ENCODE measurements around the gene TMEM156.
"Not testable (repeated sequence)": the region's sequence is repeated elsewhere in the genome, so short reads cannot be mapped to it uniquely, and the experiment has no call there.

The TMEM156 gene

GRCh38 chr4:39043058-39043860 is 11.1 kb upstream of the TMEM156 start:
- peak; percentile 16 to 42 for DNase-seq

DNA sequence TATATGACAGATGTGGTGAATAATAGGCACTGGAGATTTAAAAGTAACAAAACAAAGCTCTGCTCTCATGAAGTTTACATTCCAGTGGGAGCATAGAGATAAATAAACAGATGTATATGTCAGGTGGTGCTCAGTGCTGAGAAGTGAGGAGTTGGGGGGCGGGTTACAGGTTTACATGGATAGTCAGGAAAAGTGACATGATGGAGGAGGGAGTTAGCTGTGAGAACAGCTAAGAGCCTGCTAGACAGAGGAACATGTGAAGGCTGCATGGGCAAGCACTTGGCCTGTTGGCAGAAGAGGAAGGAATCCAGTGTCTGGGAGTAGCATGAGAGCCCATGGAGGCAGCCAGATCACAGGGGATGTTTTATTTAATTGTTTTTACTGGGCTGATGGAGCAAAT is 10.2 kb upstream of the TMEM156 start:
- no peak for DNase-seq

- no peak for DNase-seq
These were observed 6.9 kb upstream of the TMEM156 start for GRCh38 chr4:39039108-39039507.

- no peak for DNase-seq
These were observed 5.7 kb upstream of the TMEM156 start for GRCh38 chr4:39037941-39038340.

DNA sequence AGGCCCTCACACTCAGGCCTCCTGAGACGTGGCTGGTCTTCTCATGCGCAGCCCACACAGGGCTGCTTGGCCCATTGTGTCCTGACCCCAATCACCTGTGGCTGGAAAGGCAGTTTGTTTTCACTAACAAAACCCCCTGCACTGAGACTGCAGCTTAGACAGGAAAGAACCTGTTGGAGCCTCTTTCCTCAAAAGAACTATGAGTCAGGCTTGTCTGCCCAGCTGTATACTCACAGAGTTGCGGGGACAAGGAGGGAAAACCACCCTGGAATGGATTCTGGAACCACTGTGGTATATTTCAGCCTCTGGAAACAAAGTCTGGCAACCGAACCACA is 5.2 kb upstream of the TMEM156 start:
- DNase-seq: no peak

- DNase-seq: no peak
These were observed 4.0 kb upstream of the TMEM156 start for GRCh38 chr4:39036172-39036571.

- DNase-seq: not testable (repeated sequence)
These were observed 604 bp downstream of the TMEM156 start for GRCh38 chr4:39031590-39032020.

DNA sequence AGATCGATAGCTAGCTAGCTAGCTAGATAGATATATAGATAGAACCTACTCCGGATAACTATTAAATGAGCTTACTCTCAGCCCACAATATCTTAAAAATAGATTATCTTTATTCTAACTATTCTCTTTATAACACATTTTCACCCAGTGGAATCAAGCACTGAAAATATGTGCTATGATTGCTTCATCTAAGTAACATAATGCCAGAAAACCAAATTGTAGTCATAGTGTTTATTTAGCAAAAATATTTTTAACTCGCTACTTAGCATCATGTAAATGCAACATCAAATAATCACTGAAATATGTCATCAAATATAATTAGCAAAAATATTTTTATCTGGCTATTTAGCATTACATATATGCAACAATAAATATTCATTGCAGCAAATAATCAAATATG is 1.5 kb downstream of the TMEM156 start:
- DNase-seq: no peak

GRCh38 chr4:39029752-39030694 is 2.2 kb downstream of the TMEM156 start:
- DNase-seq: peak; percentile 18 to 31

DNA sequence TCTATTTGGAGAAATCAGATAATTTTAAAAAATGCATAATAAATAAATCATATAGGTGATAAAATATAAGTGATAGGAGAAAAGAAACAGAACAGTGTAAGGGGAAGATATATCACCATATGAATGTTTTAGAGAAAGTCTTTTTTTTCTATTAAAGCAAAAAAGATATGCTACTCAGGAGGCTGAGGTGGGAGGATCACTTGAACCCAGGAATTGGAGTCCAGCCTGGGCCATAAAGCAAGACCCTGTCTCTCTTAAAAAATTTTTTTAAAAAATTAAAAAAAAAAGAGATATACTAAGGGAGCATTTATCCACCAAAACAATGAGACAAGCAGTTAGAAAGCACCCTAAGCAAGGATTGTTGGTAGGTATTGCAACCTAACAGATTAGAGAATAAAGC is 6.1 kb downstream of the TMEM156 start:
- DNase-seq: no peak

- peak; percentile 64 to 67 for DNase-seq
These were observed 6.6 kb downstream of the TMEM156 start for GRCh38 chr4:39025552-39026085.

- DNase-seq: no peak
These were observed 7.8 kb downstream of the TMEM156 start for GRCh38 chr4:39024311-39024865.

DNA sequence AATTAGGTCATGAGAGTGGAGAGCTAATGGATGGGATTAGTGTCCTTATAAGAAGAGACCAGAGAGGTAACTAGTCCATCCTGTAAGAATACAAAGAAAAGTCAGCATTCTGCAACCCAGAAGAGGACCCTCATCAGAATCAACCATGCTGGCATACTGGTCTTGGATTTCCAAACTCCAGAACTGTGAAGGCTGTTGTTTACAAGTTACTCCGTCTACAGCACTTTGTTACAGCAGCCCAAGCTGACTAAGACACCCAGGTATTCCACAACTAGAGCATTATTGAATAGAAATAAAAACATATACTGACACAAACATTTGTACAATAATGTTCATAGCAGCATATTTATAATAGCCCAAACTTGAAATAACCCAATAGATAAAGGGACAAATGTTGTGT is 9.2 kb downstream of the TMEM156 start:
- DNase-seq: no peak

- no peak for DNase-seq
These were observed 10.0 kb downstream of the TMEM156 start for GRCh38 chr4:39022241-39022640.

DNA sequence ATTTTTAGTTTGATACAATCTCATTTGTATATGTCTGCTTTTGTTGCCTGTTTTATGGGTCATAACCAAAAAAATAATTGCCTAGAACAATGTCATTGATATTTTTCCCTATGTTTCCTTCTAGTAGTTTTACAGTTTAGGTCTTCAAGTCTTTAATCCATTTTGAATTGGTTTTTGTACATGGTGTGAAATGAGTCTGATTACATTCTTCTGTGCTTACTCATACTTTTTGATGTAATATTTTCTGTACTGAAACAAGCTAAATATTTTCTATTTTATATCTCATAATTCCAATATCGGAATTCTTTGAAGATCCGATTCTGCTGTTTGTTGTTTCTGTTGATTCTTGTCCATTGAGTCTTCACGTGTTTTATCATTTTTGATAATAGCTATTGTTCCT is 10.6 kb downstream of the TMEM156 start:
- DNase-seq: no peak

GRCh38 chr4:39020130-39020529 is 12.1 kb downstream of the TMEM156 start:
- no peak for DNase-seq

GRCh38 chr4:39014028-39014427 is 18.2 kb downstream of the TMEM156 start:
- no peak for DNase-seq

- DNase-seq: no peak
These were observed 27.5 kb downstream of the TMEM156 start for GRCh38 chr4:39004758-39005157.

GRCh38 chr4:39002058-39002457 is 30.2 kb downstream of the TMEM156 start:
- not testable (repeated sequence) for DNase-seq

- DNase-seq: no peak
These were observed 36.6 kb downstream of the TMEM156 start for GRCh38 chr4:38995660-38996005.

DNA sequence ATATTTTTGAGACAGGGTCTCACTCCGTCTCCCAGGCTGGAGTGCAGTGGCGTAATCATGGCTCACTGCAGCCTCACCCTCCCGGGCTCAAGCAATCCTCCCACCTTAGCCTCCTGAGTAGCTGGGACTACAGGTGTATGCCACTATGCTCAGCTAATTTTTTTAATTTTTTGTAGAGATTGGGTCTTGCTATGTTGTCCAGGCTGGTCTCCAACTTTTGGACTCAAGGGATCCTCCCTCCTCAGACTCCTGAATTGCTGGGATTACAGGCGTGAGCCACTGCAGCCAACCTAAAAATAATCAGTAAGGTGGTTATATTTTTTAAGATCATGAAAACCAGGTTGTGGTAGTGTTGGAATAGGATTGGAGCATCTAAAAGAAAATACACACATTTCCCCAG is 38.1 kb downstream of the TMEM156 start:
- no peak for DNase-seq

- DNase-seq: no peak
These were observed 38.5 kb downstream of the TMEM156 start for GRCh38 chr4:38993683-38994082.

- DNase-seq: no peak
These were observed 42.0 kb downstream of the TMEM156 start for GRCh38 chr4:38990241-38990640.

- DNase-seq: no peak
These were observed 42.7 kb downstream of the TMEM156 start for GRCh38 chr4:38989487-38989886.

Data from AML-193 (cell line).